ENCODE measurements around the gene ATP10A. TPM values are rescaled to one million over a fixed set of nuclear protein-coding genes. Genes with fewer than 3 reads are reported as not detected.

Gene ATP10A
- total RNA-seq, 1 experiment from 2014 or later, result not detected

GRCh38 chr15:25673351-25673750 is 189.8 kb downstream of the ATP10A start:
- no peak overlapping the region for H3K4me3 ChIP-seq (ENCODE audit: low read length)
- no peaks in the 10 kb centered on the region for H3K36me3 ChIP-seq (ENCODE audit: insufficient read depth, low read length)
- no peak for DNase-seq
- no peaks in the 10 kb centered on the region for H3K27me3 ChIP-seq (ENCODE audit: low read length)
- H4K20me1 ChIP-seq (ENCODE audit: insufficient read depth, low read depth, low read length), result no peaks in the 10 kb centered on the region
- no peak overlapping the region for H3K9ac ChIP-seq (ENCODE audit: low read length)
- no peak overlapping the region for H3K4me2 ChIP-seq (ENCODE audit: low read depth, low read length, poor library complexity, severe bottlenecking)
- H3K9me2 ChIP-seq (replicated peaks; ENCODE audit: insufficient read depth, low read length), result no peaks in the 10 kb centered on the region; the same call in 1 of the 2 replicates
- no peak overlapping the region for H2AFZ ChIP-seq (ENCODE audit: low read length)
- peaks cover 5% of the 10 kb centered on the region; the same call in 1 of the 2 replicates for H3K9me3 ChIP-seq (ENCODE audit: low read length)
- H3K4me1 ChIP-seq (ENCODE audit: low read length), result no peaks in the 10 kb centered on the region
- H3K27ac ChIP-seq (ENCODE audit: low read length), result no peak overlapping the region
- no peaks in the 10 kb centered on the region for H3K79me2 ChIP-seq (ENCODE audit: low read length)

GRCh38 chr15:25671132-25671531 is 192.0 kb downstream of the ATP10A start:
- no peaks in the 10 kb centered on the region for H3K79me2 ChIP-seq (ENCODE audit: low read length)
- H4K20me1 ChIP-seq (ENCODE audit: insufficient read depth, low read depth, low read length), result no peaks in the 10 kb centered on the region
- H3K9ac ChIP-seq (ENCODE audit: low read length), result no peak overlapping the region
- no peak overlapping the region for H2AFZ ChIP-seq (ENCODE audit: low read length)
- H3K4me2 ChIP-seq (ENCODE audit: low read depth, low read length, poor library complexity, severe bottlenecking), result no peak overlapping the region
- H3K9me3 ChIP-seq (ENCODE audit: low read length), result peaks cover 5% of the 10 kb centered on the region; the same call in 1 of the 2 replicates
- H3K27me3 ChIP-seq (ENCODE audit: low read length), result no peaks in the 10 kb centered on the region
- H3K4me3 ChIP-seq (ENCODE audit: low read length), result no peak overlapping the region
- DNase-seq, result no peak
- H3K4me1 ChIP-seq (ENCODE audit: low read length), result no peaks in the 10 kb centered on the region
- H3K9me2 ChIP-seq (replicated peaks; ENCODE audit: insufficient read depth, low read length), result no peaks in the 10 kb centered on the region
- H3K36me3 ChIP-seq (ENCODE audit: insufficient read depth, low read length), result no peaks in the 10 kb centered on the region
- no peak overlapping the region for H3K27ac ChIP-seq (ENCODE audit: low read length)

DNA sequence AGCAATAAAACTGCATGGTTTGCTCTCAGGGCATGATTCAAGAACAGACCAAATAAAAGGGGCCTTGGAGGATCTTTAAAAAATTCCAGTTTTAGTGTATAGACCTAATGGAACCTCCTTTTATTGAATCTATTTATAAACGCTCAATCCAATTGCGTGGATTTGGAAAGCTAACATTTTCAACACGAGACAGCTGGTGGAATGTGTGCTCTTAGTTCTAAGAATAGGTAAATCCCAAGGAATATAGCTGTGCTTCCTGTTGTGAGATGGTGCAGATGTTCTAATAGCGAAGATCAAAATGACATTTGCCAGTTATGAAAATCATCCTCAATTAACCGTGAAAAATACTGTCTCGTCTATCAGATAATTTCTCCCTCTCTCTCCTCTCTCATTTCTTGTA is 192.5 kb downstream of the ATP10A start:
- Histone ChIP-seq H3K27ac (ENCODE audit: low read length) (no peak overlapping the region), H4K20me1 (ENCODE audit: insufficient read depth, low read depth, low read length) (no peaks in the 10 kb centered on the region), H3K36me3 (ENCODE audit: insufficient read depth, low read length) (no peaks in the 10 kb centered on the region), H3K9me3 (ENCODE audit: low read length) (peaks cover 5% of the 10 kb centered on the region; the same call in 1 of the 2 replicates), H3K9me2 (replicated peaks; ENCODE audit: insufficient read depth, low read length) (no peaks in the 10 kb centered on the region), H3K27me3 (ENCODE audit: low read length) (no peaks in the 10 kb centered on the region), H3K4me1 (ENCODE audit: low read length) (no peaks in the 10 kb centered on the region), H3K9ac (ENCODE audit: low read length) (no peak overlapping the region), H3K4me2 (ENCODE audit: low read depth, low read length, poor library complexity, severe bottlenecking) (no peak overlapping the region), H3K79me2 (ENCODE audit: low read length) (no peaks in the 10 kb centered on the region), H2AFZ (ENCODE audit: low read length) (no peak overlapping the region), H3K4me3 (ENCODE audit: low read length) (no peak overlapping the region)
- no peak for DNase-seq

DNA sequence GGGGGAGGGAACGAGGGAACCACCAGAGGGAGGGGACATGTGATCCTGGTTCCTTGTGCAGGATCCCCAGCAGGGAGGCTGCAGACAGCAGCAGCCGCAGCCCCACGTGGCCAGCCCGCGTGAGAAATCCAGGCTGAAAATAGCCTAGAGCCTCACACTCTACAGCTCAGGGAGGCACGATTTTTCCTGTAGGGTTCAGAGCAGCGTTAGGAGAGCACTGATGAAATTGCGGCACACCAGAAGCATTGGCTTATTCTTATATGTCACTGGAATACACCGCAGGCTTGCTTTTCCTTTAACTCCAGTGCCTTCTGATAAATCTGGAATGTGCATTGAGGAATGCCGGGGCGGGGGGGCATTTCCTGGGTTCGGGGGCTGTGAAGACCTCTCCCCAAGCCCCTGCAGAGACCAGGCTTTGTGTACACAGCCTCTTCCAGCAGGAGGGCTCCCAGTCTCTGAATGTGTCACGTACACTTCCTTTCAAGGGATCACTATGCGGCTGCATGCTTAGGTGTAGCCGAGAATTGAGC is 193.0 kb downstream of the ATP10A start:
- Histone ChIP-seq H3K9ac (ENCODE audit: low read length) (no peak overlapping the region), H4K20me1 (ENCODE audit: insufficient read depth, low read depth, low read length) (no peaks in the 10 kb centered on the region), H3K79me2 (ENCODE audit: low read length) (no peaks in the 10 kb centered on the region), H3K27me3 (ENCODE audit: low read length) (no peaks in the 10 kb centered on the region), H3K4me1 (ENCODE audit: low read length) (no peaks in the 10 kb centered on the region), H2AFZ (ENCODE audit: low read length) (no peak overlapping the region), H3K4me2 (ENCODE audit: low read depth, low read length, poor library complexity, severe bottlenecking) (no peak overlapping the region), H3K4me3 (ENCODE audit: low read length) (no peak overlapping the region), H3K27ac (ENCODE audit: low read length) (no peak overlapping the region), H3K36me3 (ENCODE audit: insufficient read depth, low read length) (no peaks in the 10 kb centered on the region), H3K9me2 (replicated peaks; ENCODE audit: insufficient read depth, low read length) (no peaks in the 10 kb centered on the region), H3K9me3 (ENCODE audit: low read length) (peaks cover 5% of the 10 kb centered on the region; the same call in 1 of the 2 replicates)
- no peak for DNase-seq

DNA sequence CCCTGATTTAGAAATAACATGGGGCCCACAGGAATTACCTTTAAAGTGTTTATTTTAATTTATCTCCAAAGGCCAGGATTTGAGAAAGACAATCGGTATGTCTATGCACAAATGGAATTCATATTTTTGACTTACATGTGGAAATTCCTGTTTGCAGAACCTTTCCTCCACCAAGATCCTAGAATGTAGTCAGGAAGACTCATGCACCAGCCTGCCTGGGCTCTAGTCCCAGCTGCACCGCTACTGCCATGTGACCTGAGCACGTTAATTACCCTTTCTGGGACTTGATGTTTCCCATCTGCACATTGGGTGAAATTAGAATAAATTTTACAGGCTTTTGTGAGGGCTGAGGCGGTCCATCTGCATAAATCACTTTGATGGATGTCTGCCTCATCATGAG is 194.2 kb downstream of the ATP10A start:
- Histone ChIP-seq H4K20me1 (ENCODE audit: insufficient read depth, low read depth, low read length) (no peaks in the 10 kb centered on the region), H3K27me3 (ENCODE audit: low read length) (no peaks in the 10 kb centered on the region), H2AFZ (ENCODE audit: low read length) (no peak overlapping the region), H3K9me2 (replicated peaks; ENCODE audit: insufficient read depth, low read length) (no peaks in the 10 kb centered on the region), H3K36me3 (ENCODE audit: insufficient read depth, low read length) (no peaks in the 10 kb centered on the region), H3K9ac (ENCODE audit: low read length) (no peak overlapping the region), H3K27ac (ENCODE audit: low read length) (no peak overlapping the region), H3K4me3 (ENCODE audit: low read length) (no peak overlapping the region), H3K9me3 (ENCODE audit: low read length) (peaks cover 5% of the 10 kb centered on the region; the same call in 1 of the 2 replicates), H3K79me2 (ENCODE audit: low read length) (no peaks in the 10 kb centered on the region), H3K4me1 (ENCODE audit: low read length) (no peaks in the 10 kb centered on the region), H3K4me2 (ENCODE audit: low read depth, low read length, poor library complexity, severe bottlenecking) (no peak overlapping the region)
- DNase-seq, result no peak

DNA sequence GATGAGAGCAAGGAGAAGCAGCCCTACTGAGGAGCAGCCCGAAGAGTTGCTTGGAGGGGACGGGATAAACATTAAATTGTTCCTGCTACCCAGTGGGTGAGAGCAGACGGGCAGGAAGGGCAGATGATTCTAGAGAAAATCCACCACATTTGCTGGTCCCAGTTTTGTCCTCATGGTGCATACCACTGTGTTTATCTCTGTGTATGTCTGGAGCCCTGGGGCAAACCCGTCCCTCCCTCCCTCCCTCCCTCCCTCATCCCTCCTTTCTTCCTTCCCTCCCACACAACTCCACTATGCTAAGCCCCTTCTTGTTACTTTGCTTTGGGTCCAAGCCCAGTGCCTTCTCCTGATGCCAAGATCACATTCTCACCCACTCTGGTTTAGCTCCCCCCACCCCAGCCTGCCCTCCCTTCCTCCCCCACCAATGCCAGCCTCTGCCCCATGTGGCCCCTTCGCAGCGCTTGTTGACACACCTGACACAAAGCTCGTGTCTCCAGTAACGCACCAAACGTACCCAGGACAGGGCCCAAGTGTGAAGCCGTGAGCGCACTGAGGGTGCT is 194.8 kb downstream of the ATP10A start:
- H3K36me3 ChIP-seq (ENCODE audit: insufficient read depth, low read length), result no peaks in the 10 kb centered on the region
- H3K27me3 ChIP-seq (ENCODE audit: low read length), result no peaks in the 10 kb centered on the region
- no peak overlapping the region for H3K4me3 ChIP-seq (ENCODE audit: low read length)
- no peaks in the 10 kb centered on the region for H3K4me1 ChIP-seq (ENCODE audit: low read length)
- no peaks in the 10 kb centered on the region for H3K9me2 ChIP-seq (replicated peaks; ENCODE audit: insufficient read depth, low read length)
- peaks cover 3% of the 10 kb centered on the region; the same call in 1 of the 2 replicates for H3K9me3 ChIP-seq (ENCODE audit: low read length)
- no peak overlapping the region for H3K27ac ChIP-seq (ENCODE audit: low read length)
- H4K20me1 ChIP-seq (ENCODE audit: insufficient read depth, low read depth, low read length), result no peaks in the 10 kb centered on the region
- H3K79me2 ChIP-seq (ENCODE audit: low read length), result no peaks in the 10 kb centered on the region
- H2AFZ ChIP-seq (ENCODE audit: low read length), result no peak overlapping the region
- no peak for DNase-seq
- H3K9ac ChIP-seq (ENCODE audit: low read length), result no peak overlapping the region
- H3K4me2 ChIP-seq (ENCODE audit: low read depth, low read length, poor library complexity, severe bottlenecking), result no peak overlapping the region

DNA sequence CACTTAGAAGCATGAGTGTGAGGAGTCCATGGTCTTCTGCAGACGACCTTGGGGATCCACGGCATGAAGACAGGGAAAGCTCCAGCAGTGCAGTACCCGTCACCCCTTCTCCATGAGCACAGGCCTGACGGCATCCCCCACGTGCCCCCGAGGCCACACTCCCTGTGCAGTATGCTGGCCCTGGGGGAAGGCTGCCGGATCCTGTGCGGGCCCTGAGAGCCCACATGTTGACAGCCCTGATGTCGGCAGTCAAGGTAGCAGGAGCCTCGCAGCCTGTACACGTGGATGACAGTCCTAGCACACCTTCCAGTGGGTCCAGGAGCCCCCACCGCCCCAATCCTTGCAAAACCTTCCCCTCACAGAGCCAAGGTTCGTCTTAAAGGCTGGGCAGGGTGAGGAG is 195.3 kb downstream of the ATP10A start:
- H3K9me2 ChIP-seq (replicated peaks; ENCODE audit: insufficient read depth, low read length), result no peaks in the 10 kb centered on the region
- no peak for DNase-seq
- H3K9me3 ChIP-seq (ENCODE audit: low read length), result no peaks in the 10 kb centered on the region; the same call in 1 of the 2 replicates
- H3K4me1 ChIP-seq (ENCODE audit: low read length), result no peaks in the 10 kb centered on the region
- H3K4me2 ChIP-seq (ENCODE audit: low read depth, low read length, poor library complexity, severe bottlenecking), result no peak overlapping the region
- no peak overlapping the region for H2AFZ ChIP-seq (ENCODE audit: low read length)
- no peaks in the 10 kb centered on the region for H3K36me3 ChIP-seq (ENCODE audit: insufficient read depth, low read length)
- H3K27ac ChIP-seq (ENCODE audit: low read length), result no peak overlapping the region
- H3K9ac ChIP-seq (ENCODE audit: low read length), result no peak overlapping the region
- H4K20me1 ChIP-seq (ENCODE audit: insufficient read depth, low read depth, low read length), result no peaks in the 10 kb centered on the region
- H3K4me3 ChIP-seq (ENCODE audit: low read length), result no peak overlapping the region
- H3K27me3 ChIP-seq (ENCODE audit: low read length), result no peaks in the 10 kb centered on the region
- no peaks in the 10 kb centered on the region for H3K79me2 ChIP-seq (ENCODE audit: low read length)

DNA sequence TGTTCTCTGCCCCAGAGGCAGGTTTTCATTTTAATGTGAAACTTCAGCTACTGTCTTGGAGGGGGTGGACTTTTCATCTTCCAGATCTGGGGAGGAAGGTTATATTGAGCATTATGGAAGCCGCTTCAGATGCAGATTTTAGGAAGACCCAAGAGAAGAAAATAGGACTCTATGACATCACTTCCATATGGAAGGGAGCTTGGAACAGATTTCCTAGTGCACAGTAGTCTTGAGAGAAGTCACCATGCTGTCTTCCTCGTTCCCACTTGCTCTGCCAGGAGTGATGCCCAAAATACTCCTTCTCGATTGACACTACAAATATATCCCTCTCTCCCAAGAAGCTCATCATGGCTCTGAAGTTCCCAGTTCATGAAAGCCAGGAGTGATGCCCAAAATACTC is 197.2 kb downstream of the ATP10A start:
- no peak overlapping the region for H3K9ac ChIP-seq (ENCODE audit: low read length)
- no peak for DNase-seq
- no peaks in the 10 kb centered on the region for H3K9me3 ChIP-seq (ENCODE audit: low read length)
- H3K9me2 ChIP-seq (replicated peaks; ENCODE audit: insufficient read depth, low read length), result no peaks in the 10 kb centered on the region
- H3K27ac ChIP-seq (ENCODE audit: low read length), result no peak overlapping the region
- H3K4me2 ChIP-seq (ENCODE audit: low read depth, low read length, poor library complexity, severe bottlenecking), result no peak overlapping the region
- H4K20me1 ChIP-seq (ENCODE audit: insufficient read depth, low read depth, low read length), result no peaks in the 10 kb centered on the region
- no peaks in the 10 kb centered on the region for H3K79me2 ChIP-seq (ENCODE audit: low read length)
- no peak overlapping the region for H2AFZ ChIP-seq (ENCODE audit: low read length)
- H3K36me3 ChIP-seq (ENCODE audit: insufficient read depth, low read length), result no peaks in the 10 kb centered on the region
- H3K4me1 ChIP-seq (ENCODE audit: low read length), result no peaks in the 10 kb centered on the region
- no peak overlapping the region for H3K4me3 ChIP-seq (ENCODE audit: low read length)
- H3K27me3 ChIP-seq (ENCODE audit: low read length), result no peaks in the 10 kb centered on the region

Measured in Karpas-422 (cell line).